CD4-positive, alpha-beta memory T cell (primary cell): Measurements from ENCODE around the gene MXI1. TPM values are rescaled to one million over a fixed set of nuclear protein-coding genes. Genes with fewer than 3 reads are reported as not detected.

Experiments used
- CTCF ChIA-PET: fragments of 350-600 bp; sonication (Branson Sonifier 250); formaldehyde crosslinking; loops from one replicate; lab custom pipeline; 2021; ENCODE audit warnings: inconsistent platforms; ENCODE audit not compliant: partially characterized antibody; lab: Charles Lee
- POLR2A ChIA-PET: fragments of 350-600 bp; sonication (Branson Sonifier 250); formaldehyde crosslinking; loops from one replicate; lab custom pipeline; 2021; ENCODE audit not compliant: partially characterized antibody; lab: Charles Lee
- DNase-seq, 5 donors: peaks; one replicate each; pipeline versions ENCODE4 v3.0.0 to v3.0.0-alpha.2; 2020 to 2022; ENCODE audit warnings: mixed read lengths in 1 of 5
- H3K27ac ChIP-seq: one replicate; pipeline ENCODE4 v1.7.0; 2013; ENCODE audit warnings: low read depth, low read length
- H3K27me3 ChIP-seq: 2 replicates; pipeline ENCODE4 v1.7.0; 2013; ENCODE audit warnings: mild to moderate bottlenecking, low read length, moderate library complexity; ENCODE audit not compliant: insufficient read depth
- H3K36me3 ChIP-seq: 2 replicates; pipeline ENCODE4 v1.7.0; 2013; ENCODE audit warnings: mild to moderate bottlenecking, low read length, moderate library complexity; ENCODE audit not compliant: insufficient read depth
- H3K4me1 ChIP-seq: 2 replicates; pipeline ENCODE4 v1.7.0; 2013; ENCODE audit warnings: mild to moderate bottlenecking, low read length, moderate library complexity; ENCODE audit not compliant: insufficient read depth
- H3K4me3 ChIP-seq, 2 donors: one replicate each; pipeline ENCODE4 v1.7.0; 2013; ENCODE audit warnings: low read length in 2 of 2, mild to moderate bottlenecking in 1 of 2
- H3K9me3 ChIP-seq, 2 donors: one replicate each; pipeline ENCODE4 v1.7.0; 2013; ENCODE audit warnings: low read length in 2 of 2, control low read depth in 1 of 2; ENCODE audit not compliant: control insufficient read depth in 1 of 2
- H3K27ac Mint-ChIP-seq, 7 donors: one replicate each; pipeline ENCODE4 v1.8.0; 2020 to 2021; ENCODE audit warnings: mixed read lengths in 7 of 7, mild to moderate bottlenecking in 6 of 7, inconsistent platforms in 3 of 7, moderate library complexity in 3 of 7
- H3K27me3 Mint-ChIP-seq, 2 donors: one replicate each; pipeline ENCODE4 v1.8.0; 2020 to 2021; ENCODE audit warnings: mixed read lengths in 2 of 2
- H3K36me3 Mint-ChIP-seq, 2 donors: one replicate each; pipeline ENCODE4 v1.8.0; 2020 to 2021; ENCODE audit warnings: mixed read lengths in 2 of 2, inconsistent platforms in 1 of 2, mild to moderate bottlenecking in 1 of 2
- H3K4me1 Mint-ChIP-seq, 4 donors: one replicate each; pipeline ENCODE4 v1.8.0; 2020 to 2021; ENCODE audit warnings: mixed read lengths in 4 of 4, mild to moderate bottlenecking in 1 of 4
- H3K4me3 Mint-ChIP-seq, 8 donors: one replicate each; pipeline ENCODE4 v1.8.0; 2020 to 2021; ENCODE audit warnings: mixed read lengths in 8 of 8, mild to moderate bottlenecking in 7 of 8, moderate library complexity in 6 of 8, inconsistent platforms in 3 of 8
- H3K9me3 Mint-ChIP-seq, 8 donors: one replicate each; pipeline ENCODE4 v1.8.0; 2020 to 2021; ENCODE audit warnings: mixed read lengths in 8 of 8, mild to moderate bottlenecking in 5 of 8, inconsistent platforms in 3 of 8, moderate library complexity in 1 of 8
- intact Hi-C: fragments of 100-400 bp; cut with micrococcal nuclease; formaldehyde crosslinking; loops from one replicate; pipeline ENCODE4 v1.15.1; 2023
- polyA plus RNA-seq, 2 donors: library from polyadenylated mRNA; unstranded; fragments of 300-500 nt; fragmentation: Illumina TruSeq; gene quantifications; one replicate each; pipeline ENCODE4 v1.2.3, GENCODE V29; 2021
- total RNA-seq, 2 experiments: library from RNA; stranded (reverse); gene quantifications; one replicate each; pipeline ENCODE4 v1.2.3, GENCODE V29; 2021

MXI1 gene
- total and polyA plus RNA-seq, 4 experiments from 2014 or later = 32.1 to 56.6 (median 52.1) TPM

- no peaks in the 10 kb centered on the region for H3K9me3 ChIP-seq
- no peak overlapping the region for H3K27ac ChIP-seq
- ChIA-PET POLR2A (interaction anchor here (1.1 to 1.6 kb wide), 4 partner anchors 16 to 21 kb away, joined by 3 to 7 read pairs (median 4); partner anchors contain the start of gene MXI1), CTCF (interaction anchor here (0.6 to 2.9 kb wide), 5 partner anchors 13 to 146 kb away, joined by 3 to 24 read pairs (median 3); no protein-coding TSS in a partner anchor)
- peaks cover 3% of the 10 kb centered on the region for H3K36me3 ChIP-seq
- no peak overlapping the region for H3K4me3 Mint-ChIP-seq
- peaks cover 33 to 45% of the 10 kb centered on the region in 2 donors for H3K36me3 Mint-ChIP-seq
- peak overlapping the region in 1 of 7 donors; percentile 95 for H3K27ac Mint-ChIP-seq
- no peaks in the 10 kb centered on the region for H3K27me3 Mint-ChIP-seq
- H3K27me3 ChIP-seq = no peaks in the 10 kb centered on the region
- no peaks in the 10 kb centered on the region for H3K9me3 Mint-ChIP-seq
- DNase-seq = no peak
- H3K4me3 ChIP-seq = no peak overlapping the region
- intact Hi-C loops = loop anchor here (5.0 kb wide), 3 partner anchors 48 to 318 kb away; no protein-coding TSS in a partner anchor
- peaks cover 21 to 52% (median 30%) of the 10 kb centered on the region in 4 donors for H3K4me1 Mint-ChIP-seq
- H3K4me1 ChIP-seq = peaks cover 13% of the 10 kb centered on the region
Measured at GRCh38 chr10:110229155-110229554, 21.8 kb downstream of the MXI1 start.

- Histone ChIP-seq H3K4me1 (peaks cover 5% of the 10 kb centered on the region), H3K27ac (no peak overlapping the region), H3K36me3 (peaks cover under 1% of the 10 kb centered on the region), H3K9me3 (no peaks in the 10 kb centered on the region), H3K4me3 (no peak overlapping the region), H3K27me3 (no peaks in the 10 kb centered on the region)
- Mint-ChIP-seq H3K4me3 (no peak overlapping the region), H3K4me1 (peaks cover 11 to 37% (median 16%) of the 10 kb centered on the region in 4 donors), H3K36me3 (peaks cover 39 to 48% of the 10 kb centered on the region in 2 donors), H3K27ac (peak overlapping the region in 1 of 7 donors; percentile 47), H3K27me3 (no peaks in the 10 kb centered on the region), H3K9me3 (peaks cover 0 to 7% (median 0%) of the 10 kb centered on the region in 8 donors)
- no peak for DNase-seq
- intact Hi-C loops = no loop called here
- ChIA-PET CTCF (interaction anchor here (1.5 kb wide), 1 partner anchor 313 kb away, joined by 3 read pairs; no protein-coding TSS in a partner anchor), POLR2A (interaction anchor here (0.5 to 1.0 kb wide), 2 partner anchors 9 to 23 kb away, joined by 3 read pairs; no protein-coding TSS in a partner anchor)
Measured at GRCh38 chr10:110233846-110234245, 26.4 kb downstream of the MXI1 start.

GRCh38 chr10:110237894-110238480 is 30.6 kb downstream of the MXI1 start:
- H3K27ac ChIP-seq = no peak overlapping the region
- no peaks in the 10 kb centered on the region for H3K36me3 ChIP-seq
- H3K36me3 Mint-ChIP-seq = peaks cover 21 to 25% of the 10 kb centered on the region in 2 donors
- H3K4me3 ChIP-seq = no peak overlapping the region
- CTCF ChIA-PET = interaction anchor here (1.1 kb wide), 1 partner anchor 41 kb away, joined by 3 read pairs; no protein-coding TSS in a partner anchor
- intact Hi-C loops = no loop called here
- no peaks in the 10 kb centered on the region for H3K9me3 ChIP-seq
- no peaks in the 10 kb centered on the region for H3K27me3 Mint-ChIP-seq
- H3K27me3 ChIP-seq = no peaks in the 10 kb centered on the region
- POLR2A ChIA-PET = no interaction called here
- H3K4me3 Mint-ChIP-seq = no peak overlapping the region
- DNase-seq = no peak
- peaks cover 0 to 11% (median 0%) of the 10 kb centered on the region in 8 donors for H3K9me3 Mint-ChIP-seq
- H3K27ac Mint-ChIP-seq = peak overlapping the region in 1 of 7 donors; percentile 3
- peaks cover 28% of the 10 kb centered on the region for H3K4me1 ChIP-seq
- peaks cover 23 to 48% (median 36%) of the 10 kb centered on the region in 4 donors for H3K4me1 Mint-ChIP-seq

GRCh38 chr10:110239892-110240291 is 32.5 kb downstream of the MXI1 start:
- POLR2A ChIA-PET = interaction anchor here (1.3 to 1.5 kb wide), 3 partner anchors 15 to 31 kb away, joined by 3 to 5 read pairs (median 4); no protein-coding TSS in a partner anchor
- intact Hi-C loops = loop anchor here (2.0 to 5.0 kb wide), 2 partner anchors 15 to 33 kb away; partner anchors contain the start of gene MXI1
- H3K9me3 Mint-ChIP-seq = peaks cover 0 to 11% (median 0%) of the 10 kb centered on the region in 8 donors
- no peak for DNase-seq
- H3K27me3 ChIP-seq = no peaks in the 10 kb centered on the region
- H3K4me1 ChIP-seq = peaks cover 28% of the 10 kb centered on the region
- peaks cover 23 to 47% (median 34%) of the 10 kb centered on the region in 4 donors for H3K4me1 Mint-ChIP-seq
- H3K27ac Mint-ChIP-seq = no peak overlapping the region
- no peak overlapping the region for H3K27ac ChIP-seq
- peaks cover 22 to 29% of the 10 kb centered on the region in 2 donors for H3K36me3 Mint-ChIP-seq
- H3K4me3 ChIP-seq = no peak overlapping the region
- H3K9me3 ChIP-seq = no peaks in the 10 kb centered on the region
- H3K27me3 Mint-ChIP-seq = no peaks in the 10 kb centered on the region
- CTCF ChIA-PET = no interaction called here
- peak overlapping the region in 4 of 8 donors; percentile 0 to 45 (median 9) for H3K4me3 Mint-ChIP-seq
- H3K36me3 ChIP-seq = peaks cover under 1% of the 10 kb centered on the region

DNA sequence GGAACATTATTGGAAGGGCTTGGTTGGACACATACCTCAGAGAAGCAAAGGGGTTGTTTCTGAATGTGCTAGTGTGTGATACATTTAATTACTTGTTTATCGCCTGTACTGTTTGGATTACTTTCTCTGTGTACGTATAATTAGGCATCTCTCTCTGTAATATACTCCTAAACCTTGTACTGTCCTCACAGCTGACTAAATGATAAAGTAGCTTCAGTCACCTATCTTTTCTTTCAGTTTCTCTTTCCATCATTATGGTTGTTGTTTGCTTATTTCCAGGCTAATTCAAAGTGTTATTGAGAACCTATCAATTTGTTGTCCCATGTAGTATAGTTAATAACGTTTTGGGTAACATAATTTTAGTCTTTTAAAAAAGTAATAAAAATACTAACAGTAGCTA is 34.0 kb downstream of the MXI1 start:
- Mint-ChIP-seq H3K27me3 (no peaks in the 10 kb centered on the region), H3K4me1 (peaks cover 22 to 48% (median 35%) of the 10 kb centered on the region in 4 donors), H3K9me3 (peaks cover 0 to 11% (median 0%) of the 10 kb centered on the region in 8 donors), H3K27ac (peak overlapping the region in 3 of 7 donors; percentile 0 to 74 (median 63)), H3K4me3 (peak overlapping the region in 7 of 8 donors; percentile 12 to 83 (median 70)), H3K36me3 (peaks cover 33 to 43% of the 10 kb centered on the region in 2 donors)
- Histone ChIP-seq H3K4me3 (no peak overlapping the region), H3K4me1 (peaks cover 28% of the 10 kb centered on the region), H3K36me3 (peaks cover 9% of the 10 kb centered on the region), H3K27ac (no peak overlapping the region), H3K9me3 (no peaks in the 10 kb centered on the region), H3K27me3 (no peaks in the 10 kb centered on the region)
- ChIA-PET CTCF (interaction anchor here (1.4 kb wide), 2 partner anchors 12 to 34 kb away, joined by 3 read pairs; no protein-coding TSS in a partner anchor), POLR2A (interaction anchor here (0.6 to 1.5 kb wide), 5 partner anchors 14 to 34 kb away, joined by 3 to 6 read pairs (median 3); no protein-coding TSS in a partner anchor)
- intact Hi-C loops = loop anchor here (2.0 to 5.0 kb wide), 2 partner anchors 13 to 34 kb away; partner anchors contain the start of gene MXI1
- DNase-seq = no peak

DNA sequence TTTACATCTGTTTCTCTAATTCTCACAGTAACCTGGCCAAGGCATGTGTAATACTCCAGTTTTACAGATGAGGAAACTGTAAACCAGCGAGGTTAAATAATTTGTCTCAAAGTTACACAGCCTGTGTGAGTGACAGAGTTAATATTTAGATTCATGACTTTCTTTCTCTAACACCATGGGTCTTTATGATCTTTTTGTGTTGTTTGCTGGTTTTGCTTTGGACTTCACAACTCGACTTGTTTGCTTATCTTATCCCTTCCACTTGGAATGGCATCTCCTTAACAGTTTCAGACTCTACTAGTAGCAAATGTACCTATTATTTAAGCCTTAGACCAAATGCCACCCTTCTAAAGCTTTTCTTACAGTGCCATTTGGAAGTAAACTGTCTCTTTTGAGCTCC is 34.4 kb downstream of the MXI1 start:
- peak overlapping the region in 2 of 7 donors; percentile 3 for H3K27ac Mint-ChIP-seq
- H3K9me3 Mint-ChIP-seq = peaks cover 0 to 11% (median 0%) of the 10 kb centered on the region in 8 donors
- intact Hi-C loops = loop anchor here (2.0 to 5.0 kb wide), 2 partner anchors 13 to 35 kb away; partner anchors contain the start of gene MXI1
- Histone ChIP-seq H3K27me3 (no peaks in the 10 kb centered on the region), H3K9me3 (no peaks in the 10 kb centered on the region), H3K4me3 (no peak overlapping the region), H3K36me3 (peaks cover 9% of the 10 kb centered on the region), H3K4me1 (peaks cover 28% of the 10 kb centered on the region), H3K27ac (no peak overlapping the region)
- peaks cover 38 to 47% of the 10 kb centered on the region in 2 donors for H3K36me3 Mint-ChIP-seq
- ChIA-PET POLR2A (interaction anchor here (0.9 to 1.5 kb wide), 4 partner anchors 10 to 31 kb away, joined by 3 to 6 read pairs (median 3); no protein-coding TSS in a partner anchor), CTCF (interaction anchor here (1.4 kb wide), 2 partner anchors 12 to 33 kb away, joined by 3 read pairs; no protein-coding TSS in a partner anchor)
- no peaks in the 10 kb centered on the region for H3K27me3 Mint-ChIP-seq
- no peak for DNase-seq
- H3K4me3 Mint-ChIP-seq = peak overlapping the region in 6 of 8 donors; percentile 8 to 75 (median 59)
- H3K4me1 Mint-ChIP-seq = peaks cover 22 to 48% (median 38%) of the 10 kb centered on the region in 4 donors
